ENCODE measurements around the gene ARFGAP1. TPM values are rescaled to one million over a fixed set of nuclear protein-coding genes. Genes with fewer than 3 reads are reported as not detected.

The ARFGAP1 gene
- total and polyA plus RNA-seq, 2 of the 4 experiments (the other 2 are of a cell fraction): 59.1 to 194 TPM

- CTCF ChIA-PET: interaction anchor here (0.9 to 3.5 kb wide), 4 partner anchors 30 to 87 kb away, joined by 3 to 30 read pairs (median 5); no protein-coding TSS in a partner anchor
- dilution Hi-C loops (cut with HindIII; ENCODE audit: low sequenced_read_pairs, unreplicated experiment): no loop called here
- intact Hi-C loops (cut with micrococcal nuclease): no loop called here
- H2AK9ac ChIP-seq (replicated peaks; ENCODE audit: low read depth, low read length, poor library complexity): no peak overlapping the region
- no peak overlapping the region for H4K91ac ChIP-seq (ENCODE audit: insufficient read depth, low read depth, low read length)
- no peaks in the 10 kb centered on the region for H3K79me1 ChIP-seq (ENCODE audit: low read depth in 1 of 2, low read length in 2 of 2)
- H2BK120ac ChIP-seq (ENCODE audit: low read depth, low read length): no peak overlapping the region
- no peak overlapping the region for H3K23ac ChIP-seq (ENCODE audit: low read depth, low read length)
- no peak overlapping the region for H2BK20ac ChIP-seq (ENCODE audit: low read depth, low read length)
- no peak for ATAC-seq (ENCODE audit: low read depth)
- no peak overlapping the region for H3K4ac ChIP-seq (ENCODE audit: low read depth, low read length)
- no peak overlapping the region for H3K27ac ChIP-seq (ENCODE audit: insufficient read depth, low read length)
- H3K27me3 ChIP-seq (ENCODE audit: control insufficient read depth, insufficient read depth, low read length): peaks cover 21% of the 10 kb centered on the region; the same call in 1 of the 2 replicates
- WGBS, 2 experiments (ENCODE audit: extremely low coverage in 2 of 2, insufficient read length in 1 of 2): 53% methylated on average over 7 of the region's 20 CpGs; no CpG with 5 or more reads in 1 of the 2 experiments
- H3K4me2 ChIP-seq (ENCODE audit: low read depth, low read length): no peak overlapping the region
- H3K56ac ChIP-seq (ENCODE audit: extremely low read depth, insufficient read depth, low read length): no peak overlapping the region
- H3K36me3 ChIP-seq (ENCODE audit: control insufficient read depth, insufficient read depth, low read length): no peaks in the 10 kb centered on the region
- H2AK5ac ChIP-seq (ENCODE audit: low read depth, low read length): no peak overlapping the region
- no peak for TF ChIP-seq MXI1 (IDR thresholded peaks at IDR 0.05; ENCODE audit: borderline replicate concordance, low read depth, low read length)
- TF ChIP-seq RAD21 (IDR thresholded peaks at IDR 0.05; ENCODE audit: low read length): no peak
- no peak for TF ChIP-seq CEBPB (IDR thresholded peaks at IDR 0.05; ENCODE audit: low read depth, low read length)
- TF ChIP-seq SMC3 (IDR thresholded peaks at IDR 0.05; ENCODE audit: low read depth, low read length): no peak
- TF ChIP-seq, protein P1, sequence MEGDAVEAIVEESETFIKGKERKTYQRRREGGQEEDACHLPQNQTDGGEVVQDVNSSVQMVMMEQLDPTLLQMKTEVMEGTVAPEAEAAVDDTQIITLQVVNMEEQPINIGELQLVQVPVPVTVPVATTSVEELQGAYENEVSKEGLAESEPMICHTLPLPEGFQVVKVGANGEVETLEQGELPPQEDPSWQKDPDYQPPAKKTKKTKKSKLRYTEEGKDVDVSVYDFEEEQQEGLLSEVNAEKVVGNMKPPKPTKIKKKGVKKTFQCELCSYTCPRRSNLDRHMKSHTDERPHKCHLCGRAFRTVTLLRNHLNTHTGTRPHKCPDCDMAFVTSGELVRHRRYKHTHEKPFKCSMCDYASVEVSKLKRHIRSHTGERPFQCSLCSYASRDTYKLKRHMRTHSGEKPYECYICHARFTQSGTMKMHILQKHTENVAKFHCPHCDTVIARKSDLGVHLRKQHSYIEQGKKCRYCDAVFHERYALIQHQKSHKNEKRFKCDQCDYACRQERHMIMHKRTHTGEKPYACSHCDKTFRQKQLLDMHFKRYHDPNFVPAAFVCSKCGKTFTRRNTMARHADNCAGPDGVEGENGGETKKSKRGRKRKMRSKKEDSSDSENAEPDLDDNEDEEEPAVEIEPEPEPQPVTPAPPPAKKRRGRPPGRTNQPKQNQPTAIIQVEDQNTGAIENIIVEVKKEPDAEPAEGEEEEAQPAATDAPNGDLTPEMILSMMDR (conservative IDR thresholded peaks at IDR 0.05; ENCODE audit: low read depth, low read length): no peak
- TF ChIP-seq RCOR1 (IDR thresholded peaks at IDR 0.05; ENCODE audit: insufficient replicate concordance, low read length): no peak
- no peak for TF ChIP-seq RFX5 (IDR thresholded peaks at IDR 0.05; ENCODE audit: low read depth, low read length)
- no peak for TF ChIP-seq POLR2A (IDR thresholded peaks at IDR 0.05; ENCODE audit: low read depth, low read length)
- TF ChIP-seq CHD1 (IDR thresholded peaks at IDR 0.05; ENCODE audit: low read depth, low read length): no peak
- TF ChIP-seq ELK1 (IDR thresholded peaks at IDR 0.05; ENCODE audit: borderline replicate concordance, low read depth, low read length): no peak
- TF ChIP-seq MAZ (IDR thresholded peaks at IDR 0.05; ENCODE audit: borderline replicate concordance, low read depth, low read length): no peak
- TF ChIP-seq USF2 (IDR thresholded peaks at IDR 0.05; ENCODE audit: low read depth, low read length): no peak
- no peak for TF ChIP-seq FOS (IDR thresholded peaks at IDR 0.05; ENCODE audit: low read depth, low read length)
- TF ChIP-seq BHLHE40 (IDR thresholded peaks at IDR 0.05; ENCODE audit: low read depth, low read length): no peak
- no peak for TF ChIP-seq NFE2L2 (IDR thresholded peaks at IDR 0.05; ENCODE audit: low read depth, low read length)
- H3K4me3 ChIP-seq (ENCODE audit: insufficient read depth, low read depth, low read length): no peak overlapping the region
- no peaks in the 10 kb centered on the region for H3K9me3 ChIP-seq (ENCODE audit: control insufficient read depth, insufficient read depth, low read length)
- H2BK5ac ChIP-seq (ENCODE audit: low read depth, low read length, poor library complexity, severe bottlenecking): no peak overlapping the region
- H3K18ac ChIP-seq (ENCODE audit: low read depth, low read length): no peak overlapping the region
- no peak overlapping the region for H4K8ac ChIP-seq (ENCODE audit: low read depth in 2 of 2, low read length in 2 of 2)
- no peak overlapping the region for H4K5ac ChIP-seq (ENCODE audit: low read depth, low read length)
- peak; percentile 37 for DNase-seq
- no TSS peak for BruUV-seq (replicated peaks)
- H3K4me1 ChIP-seq (ENCODE audit: control insufficient read depth, insufficient read depth, low read length): peaks cover 6% of the 10 kb centered on the region; the same call in 1 of the 2 replicates
- no peak overlapping the region for H3K14ac ChIP-seq (replicated peaks; ENCODE audit: low read depth, low read length)
- POLR2A ChIA-PET (ENCODE audit: unreplicated experiment): no interaction called here
- no peak overlapping the region for H2BK15ac ChIP-seq (ENCODE audit: low read depth, low read length)
- no peaks in the 10 kb centered on the region for H3K9me1 ChIP-seq (ENCODE audit: insufficient read depth, low read length)
- in situ Hi-C loops (cut with MboI; ENCODE audit: low sequenced_read_pairs): no loop called here
- H2AFZ ChIP-seq (replicated peaks; ENCODE audit: low read length, poor library complexity): no peak overlapping the region
- H4K20me1 ChIP-seq (ENCODE audit: insufficient read depth, low read length): peaks cover 5% of the 10 kb centered on the region; the same call in 1 of the 2 replicates
- H3K9ac ChIP-seq (ENCODE audit: low read depth, low read length): no peak overlapping the region
Measured at GRCh38 chr20:63310265-63310991, 37.8 kb downstream of the ARFGAP1 start.
